A549 (cell line): ENCODE data around the gene AIP. TPM values are rescaled to one million over a fixed set of nuclear protein-coding genes. Genes with fewer than 3 reads are reported as not detected.

Experiments used
- ATAC-seq, 2 experiments: fragments of 200-7000 bp in 1 of 2; fragments of >200 bp in 1 of 2; cut with Nextera tagmentation in 1 of 2; cut with Tn5 transposase in 1 of 2; 3 replicates each; pipeline versions ENCODE4 v1.8.0 to v1.9.1; 2018 to 2020; ENCODE audit warnings: mild to moderate bottlenecking in 1 of 2, moderate library complexity in 1 of 2
- CTCF ChIA-PET: fragments of 300-600 bp; sonication (Branson Sonifier 250); formaldehyde crosslinking; extraction: SDS; loops from one replicate; lab custom pipeline; 2021; ENCODE audit warnings: antibody characterized with exemption, inconsistent platforms; lab: Yijun Ruan, JAX
- POLR2A ChIA-PET: fragments of 350-600 bp; formaldehyde crosslinking; extraction: SDS; loops from one replicate; lab custom pipeline; 2021; ENCODE audit warnings: antibody characterized with exemption, inconsistent platforms; lab: Yijun Ruan, JAX
- DNase-seq, 2 experiments: peaks; one replicate each; pipeline versions ENCODE4 v3.0.0 to v3.0.0-alpha.2; 2011 to 2016; ENCODE audit warnings: low read depth in 1 of 2, low spot score in 1 of 2
- FAIRE-seq: peaks from 2 replicates; lab custom pipeline; 2011; peaks lifted over from hg19 to GRCh38; lab: Jason Lieb, UNC
- H3K27ac ChIP-seq, 2 experiments: fragments of >200 bp; sonication (Bioruptor Twin); formaldehyde crosslinking; 3 replicates each; pipeline ENCODE4 v1.5.1; 2016 to 2017
- H3K4me1 ChIP-seq: fragments of >200 bp; sonication (Bioruptor Twin); formaldehyde crosslinking; 3 replicates; pipeline ENCODE4 v1.6.1; 2016
- H3K4me2 ChIP-seq: fragments of >200 bp; sonication (Bioruptor Twin); formaldehyde crosslinking; 3 replicates; pipeline ENCODE4 v1.6.1; 2016
- H3K4me3 ChIP-seq: fragments of >200 bp; sonication (Bioruptor Twin); formaldehyde crosslinking; 3 replicates; pipeline ENCODE4 v1.5.1; 2016
- H3K9me3 ChIP-seq: fragments of >200 bp; sonication (Bioruptor Twin); formaldehyde crosslinking; 3 replicates; pipeline ENCODE4 v1.6.1; 2016
- ATOH8 ChIP-seq: fragments of 250-450 bp; sonication (Bioruptor Pico); IDR thresholded peaks from 2 replicates; pipeline ENCODE4 v1.5.0; 2020; ENCODE audit warnings: low read depth, mild to moderate bottlenecking, moderate library complexity
- CHD2 ChIP-seq: fragments of 150-350 bp; IDR thresholded peaks from 2 replicates; pipeline ENCODE4 v1.6.1; 2014; ENCODE audit warnings: low read length; ENCODE audit not compliant: partially characterized antibody
- CHD4 ChIP-seq: fragments of 200-600 bp; sonication (generic); IDR thresholded peaks from 2 replicates; pipeline ENCODE4 v1.6.1; 2016; ENCODE audit warnings: antibody characterized with exemption, mild to moderate bottlenecking, borderline replicate concordance
- ESRRA ChIP-seq: fragments of 150-350 bp; IDR thresholded peaks from 2 replicates; pipeline ENCODE4 v1.6.1; 2014; ENCODE audit warnings: mild to moderate bottlenecking, low read length, borderline replicate concordance
- FOXS1 ChIP-seq: fragments of 250-450 bp; sonication (Bioruptor Pico); IDR thresholded peaks from 2 replicates; pipeline ENCODE4 v1.5.0; 2020; ENCODE audit warnings: mild to moderate bottlenecking, moderate library complexity
- GATA3 ChIP-seq: IDR thresholded peaks from 2 replicates; pipeline ENCODE4 v1.6.1; 2012; ENCODE audit warnings: borderline replicate concordance
- HDAC2 ChIP-seq: fragments of 200-600 bp; sonication (generic); IDR thresholded peaks from 2 replicates; pipeline ENCODE4 v1.6.1; 2016
- JUN ChIP-seq, 2 experiments: fragments of >200 bp; sonication (Bioruptor Twin); formaldehyde crosslinking; IDR thresholded peaks; 2 replicates in 1 of 2; 3 replicates in 1 of 2; pipeline ENCODE4 v1.6.1; 2016 to 2017
- MAFK ChIP-seq: fragments of 450-650 bp; IDR thresholded peaks from 2 replicates; pipeline ENCODE4 v1.6.1; 2014; ENCODE audit not compliant: partially characterized antibody
- MAZ ChIP-seq: fragments of 150-350 bp; IDR thresholded peaks from 2 replicates; pipeline ENCODE4 v1.6.1; 2014; ENCODE audit warnings: antibody characterized with exemption, low read depth, low read length, borderline replicate concordance
- MYC ChIP-seq: IDR thresholded peaks from 2 replicates; pipeline ENCODE4 v1.6.1; 2012; ENCODE audit warnings: mild to moderate bottlenecking, inconsistent platforms, low read length, improper control_type of control experiment, borderline replicate concordance
- NFE2L2 ChIP-seq: fragments of 150-350 bp; conservative IDR thresholded peaks from 2 replicates; pipeline ENCODE4 v1.6.1; 2014; ENCODE audit warnings: low read length
- NR3C1 ChIP-seq: fragments of >200 bp; sonication (Bioruptor Twin); formaldehyde crosslinking; IDR thresholded peaks from 3 replicates; pipeline ENCODE4 v1.6.1; 2017
- PBX3 ChIP-seq: IDR thresholded peaks from 2 replicates; pipeline ENCODE4 v1.6.1; 2012
- POLR2A ChIP-seq: IDR thresholded peaks from 2 replicates; pipeline ENCODE4 v1.6.1; 2012; ENCODE audit warnings: mild to moderate bottlenecking, low read length
- POLR2AphosphoS2 ChIP-seq: conservative IDR thresholded peaks from 2 replicates; pipeline ENCODE4 v1.6.1; 2012; ENCODE audit warnings: low read length, improper control_type of control experiment, inconsistent platforms
- RARB ChIP-seq: fragments of 250-450 bp; sonication (Bioruptor Pico); IDR thresholded peaks from 2 replicates; pipeline ENCODE4 v1.8.0; 2021; ENCODE audit warnings: mild to moderate bottlenecking, moderate library complexity
- RNF2 ChIP-seq: fragments of 200-600 bp; sonication (generic); IDR thresholded peaks from 2 replicates; pipeline ENCODE4 v1.6.1; 2016; ENCODE audit warnings: low read depth, mild to moderate bottlenecking, antibody characterized with exemption, moderate library complexity, borderline replicate concordance
- SREBF2 ChIP-seq: fragments of 450-650 bp; IDR thresholded peaks from 2 replicates; pipeline ENCODE4 v1.6.1; 2014; ENCODE audit warnings: mild to moderate bottlenecking, moderate library complexity
- TP53 ChIP-seq: fragments of 250-450 bp; sonication (Bioruptor Pico); IDR thresholded peaks from 2 replicates; pipeline ENCODE4 v1.5.0; 2021; ENCODE audit warnings: mild to moderate bottlenecking, moderate library complexity
- ZC3H11A ChIP-seq: fragments of 450-650 bp; IDR thresholded peaks from 2 replicates; pipeline ENCODE4 v1.6.1; 2014; ENCODE audit warnings: antibody characterized with exemption, mild to moderate bottlenecking
- ZFP36 ChIP-seq: fragments of 450-650 bp; IDR thresholded peaks from 2 replicates; pipeline ENCODE4 v1.6.1; 2014; ENCODE audit warnings: borderline replicate concordance; ENCODE audit not compliant: partially characterized antibody
- ZSCAN20 ChIP-seq: fragments of 250-450 bp; sonication (Bioruptor Pico); IDR thresholded peaks from 2 replicates; pipeline ENCODE4 v1.8.0; 2022; ENCODE audit warnings: mild to moderate bottlenecking, moderate library complexity
- WGBS: methylation state at CpG from one replicate; pipeline ENCODE4 v1.1.6; 2017; ENCODE audit errors: missing lambda C conversion rate; 5-methylcytosine and 5-hydroxymethylcytosine counted together
- polyA plus RNA-seq, 4 experiments: library from polyadenylated mRNA; depleted of rRNA in 3 of 4; stranded (reverse); fragments of >200 nt; fragmentation: RNase III in 1 of 4; extraction: RNeasy Plus Mini Kit Qiagen cat#74134 plus additional on column Dnase treatment in 1 of 4; gene quantifications; 2 replicates in 3 of 4; 3 replicates in 1 of 4; pipeline ENCODE4 v1.2.3, GENCODE V29; 2011 to 2017

Gene AIP
- polyA plus RNA-seq, 2 of the 4 experiments (the other 2 are of a cell fraction), result 50.8 to 68.8 TPM

GRCh38 chr11:67450796-67451657 lies 31.8 kb upstream of the AIP start:
- TF ChIP-seq NFE2L2, result no peak
- no peak for TF ChIP-seq SREBF2
- no peak for TF ChIP-seq MAFK
- TF ChIP-seq TP53 (CRISPR knock-in tag), result no peak
- TF ChIP-seq ZC3H11A, result no peak
- TF ChIP-seq HDAC2, result no peak
- no peak for TF ChIP-seq MYC
- TF ChIP-seq POLR2A, result no peak
- TF ChIP-seq ZSCAN20 (CRISPR knock-in tag), result no peak
- no peak for TF ChIP-seq RNF2
- no peak for TF ChIP-seq FOXS1 (CRISPR knock-in tag)
- TF ChIP-seq CHD2, result no peak
- no peak for TF ChIP-seq ESRRA
- TF ChIP-seq MAZ, result no peak
- TF ChIP-seq NR3C1, result no peak
- TF ChIP-seq CHD4, result no peak
- TF ChIP-seq ATOH8 (CRISPR knock-in tag), result no peak
- TF ChIP-seq POLR2AphosphoS2, result no peak
- no peak overlapping the region for H3K27ac ChIP-seq
- no peak overlapping the region for H3K4me3 ChIP-seq
- FAIRE-seq, result no peak
- DNase-seq, result no peak
- ChIA-PET CTCF (interaction anchor here (0.6 to 2.5 kb wide), 7 partner anchors 10 to 68 kb away, joined by 3 to 12 read pairs (median 4); no protein-coding TSS in a partner anchor), POLR2A (no interaction called here)
- 87% methylated on average over 25 of the region's 25 CpGs for WGBS
- H3K4me1 ChIP-seq, result no peaks in the 10 kb centered on the region
- ATAC-seq, result peak in 1 of 2 experiments; percentile 9; a peak in 1 of 6 replicates
- H3K9me3 ChIP-seq, result no peaks in the 10 kb centered on the region
- no peak overlapping the region for H3K4me2 ChIP-seq

- Histone ChIP-seq H3K4me1 (no peaks in the 10 kb centered on the region), H3K27ac (no peak overlapping the region), H3K9me3 (no peaks in the 10 kb centered on the region), H3K4me2 (no peak overlapping the region), H3K4me3 (no peak overlapping the region)
- no peak for ATAC-seq
- WGBS, result 88% methylated on average over 14 of the region's 14 CpGs
- no peak for DNase-seq
- TF ChIP-seq PBX3, result no peak
- TF ChIP-seq JUN (IDR thresholded peaks at IDR 0.05), result no peak
- no peak for TF ChIP-seq MAFK
- no peak for TF ChIP-seq RARB
- TF ChIP-seq ZFP36, result no peak
- TF ChIP-seq GATA3, result no peak
- ChIA-PET CTCF (interaction anchor here (0.6 to 2.5 kb wide), 7 partner anchors 9 to 69 kb away, joined by 3 to 12 read pairs (median 4); no protein-coding TSS in a partner anchor), POLR2A (no interaction called here)
- no peak for FAIRE-seq
Observed at GRCh38 chr11:67451658-67451976, 31.2 kb upstream of the AIP start.
